ENCODE data around the gene PCAT6.

GRCh38 chr1:202786804-202787203 lies 23.9 kb upstream of the PCAT6 start:
- TF ChIP-seq CTCF (IDR thresholded peaks at IDR 0.05) (no peak), POLR2A (IDR thresholded peaks at IDR 0.05) (no peak)

All from body of pancreas (tissue), 4 donors.